H1 (cell line): ENCODE measurements around the gene TECPR2. TPM values are rescaled to one million over a fixed set of nuclear protein-coding genes. Genes with fewer than 3 reads are reported as not detected.
A peak's percentile ranks its signal among the peaks of the same experiment; 100 is the strongest.

ENCODE experiments used
- CTCF ChIA-PET: fragments of 300-600 bp; sonication (Branson Sonifier 250); formaldehyde crosslinking; loops from one replicate; lab custom pipeline; 2021; ENCODE audit not compliant: partially characterized antibody; lab: Charles Lee
- POLR2A ChIA-PET: fragments of 300-600 bp; sonication (Branson Sonifier 250); formaldehyde crosslinking; loops from one replicate; lab custom pipeline; 2021; ENCODE audit warnings: inconsistent platforms; ENCODE audit not compliant: partially characterized antibody; lab: Charles Lee
- DNase-seq, 2 experiments: peaks; one replicate each; pipeline versions ENCODE4 v3.0.0 to v3.0.0-alpha.2; 2010 to 2022; ENCODE audit warnings: low spot score in 2 of 2, low read depth in 1 of 2, mixed read lengths in 1 of 2
- FAIRE-seq: peaks from 2 replicates; lab custom pipeline; 2011; peaks lifted over from hg19 to GRCh38; lab: Jason Lieb, UNC
- H2AFZ ChIP-seq: 2 replicates; pipeline ENCODE4 v1.8.1; 2012; ENCODE audit warnings: low read length, inconsistent platforms
- H2AK5ac ChIP-seq: 2 replicates; pipeline ENCODE4 v1.6.1; 2013; ENCODE audit warnings: low read depth, low read length
- H2BK120ac ChIP-seq: replicated peaks from 2 replicates; pipeline ENCODE3; 2013; ENCODE audit warnings: low read depth, low read length, inconsistent platforms
- H2BK12ac ChIP-seq: 2 replicates; pipeline ENCODE4 v1.6.1; 2013; ENCODE audit warnings: low read depth, low read length
- H2BK15ac ChIP-seq: 2 replicates; pipeline ENCODE4 v1.6.1; 2013; ENCODE audit warnings: low read length
- H2BK20ac ChIP-seq: 2 replicates; pipeline ENCODE4 v1.6.1; 2013; ENCODE audit warnings: low read length
- H2BK5ac ChIP-seq: 2 replicates; pipeline ENCODE4 v1.6.1; 2013; ENCODE audit warnings: low read depth, low read length
- H3K14ac ChIP-seq: 2 replicates; pipeline ENCODE4 v1.6.1; 2013; ENCODE audit warnings: inconsistent platforms; ENCODE audit not compliant: insufficient read length
- H3K18ac ChIP-seq: 2 replicates; pipeline ENCODE4 v1.6.1; 2013; ENCODE audit warnings: low read length; ENCODE audit errors: extremely low read depth
- H3K23ac ChIP-seq: 2 replicates; pipeline ENCODE4 v1.6.1; 2013; ENCODE audit warnings: inconsistent platforms; ENCODE audit not compliant: insufficient read length
- H3K23me2 ChIP-seq: 2 replicates; pipeline ENCODE4 v1.6.1; 2013; ENCODE audit warnings: low read depth, low read length
- H3K27ac ChIP-seq: 2 replicates; pipeline ENCODE4 v1.6.1; 2011; ENCODE audit warnings: low read depth, low read length, inconsistent platforms
- H3K27me3 ChIP-seq, 4 experiments: replicated peaks in 1 of 4; 1 replicate in 1 of 4; 2 replicates in 3 of 4; pipeline versions ENCODE4 v1.6.1 to v1.8.1; 2011 to 2013; ENCODE audit warnings: low read length in 3 of 4, mild to moderate bottlenecking in 3 of 4, inconsistent platforms in 2 of 4, mixed read lengths in 2 of 4, moderate library complexity in 1 of 4; ENCODE audit not compliant: control insufficient read depth in 3 of 4, insufficient read depth in 3 of 4; ENCODE audit errors: extremely low read depth in 1 of 4
- H3K36me3 ChIP-seq, 4 experiments: 2 replicates each; pipeline versions ENCODE4 v1.6.1 to v1.8.1; 2011 to 2013; ENCODE audit warnings: mild to moderate bottlenecking in 4 of 4, low read length in 3 of 4, moderate library complexity in 2 of 4, control low read depth in 1 of 4, inconsistent platforms in 1 of 4; ENCODE audit not compliant: insufficient read depth in 4 of 4, control insufficient read depth in 2 of 4
- H3K4ac ChIP-seq: replicated peaks from 2 replicates; pipeline ENCODE3; 2013; ENCODE audit warnings: low read length, low read depth, mixed read lengths, inconsistent platforms; ENCODE audit not compliant: insufficient read length
- H3K4me1 ChIP-seq, 4 experiments: replicated peaks in 1 of 4; 1 replicate in 1 of 4; 2 replicates in 3 of 4; pipeline versions ENCODE4 v1.6.1 to v1.8.1; 2011 to 2013; ENCODE audit warnings: low read length in 3 of 4, inconsistent platforms in 2 of 4, mixed read lengths in 1 of 4; ENCODE audit not compliant: insufficient read depth in 4 of 4, control insufficient read depth in 3 of 4
- H3K4me2 ChIP-seq, 2 experiments: 2 replicates each; pipeline versions ENCODE4 v1.6.1 to v1.8.1; 2011 to 2013; ENCODE audit warnings: low read depth in 2 of 2, low read length in 2 of 2, control low read depth in 1 of 2, inconsistent platforms in 1 of 2, mild to moderate bottlenecking in 1 of 2; ENCODE audit not compliant: insufficient read depth in 1 of 2
- H3K4me3 ChIP-seq, 4 experiments: fragments of 200-600, 300-600 bp in 1 of 4; sonication (generic), shearing (Covaris generic), sonication (Bioruptor Twin) in 1 of 4; 2 replicates each; pipeline versions ENCODE4 v1.5.1 to v1.8.1; 2011 to 2016; ENCODE audit warnings: low read length in 4 of 4, low read depth in 3 of 4, control low read depth in 2 of 4, inconsistent platforms in 2 of 4, mild to moderate bottlenecking in 2 of 4, mixed read lengths in 1 of 4, moderate library complexity in 1 of 4; ENCODE audit not compliant: insufficient read depth in 2 of 4; ENCODE audit errors: extremely low read depth in 1 of 4
- H3K56ac ChIP-seq: replicated peaks from 2 replicates; pipeline ENCODE3; 2013; ENCODE audit warnings: low read depth, mild to moderate bottlenecking, mixed read lengths, low read length, inconsistent platforms; ENCODE audit not compliant: insufficient read length
- H3K79me1 ChIP-seq: 2 replicates; pipeline ENCODE4 v1.6.1; 2013; ENCODE audit warnings: low read depth, low read length, control low read depth
- H3K79me2 ChIP-seq, 2 experiments: 2 replicates each; pipeline versions ENCODE4 v1.6.1 to v1.8.1; 2012 to 2013; ENCODE audit warnings: low read length in 2 of 2, mild to moderate bottlenecking in 2 of 2, inconsistent platforms in 1 of 2; ENCODE audit not compliant: insufficient read depth in 2 of 2, control insufficient read depth in 1 of 2
- H3K9ac ChIP-seq, 4 experiments: replicated peaks in 1 of 4; 1 replicate in 1 of 4; 2 replicates in 3 of 4; pipeline versions ENCODE4 v1.6.1 to v1.8.1; 2011 to 2013; ENCODE audit warnings: low read depth in 3 of 4, low read length in 3 of 4, control low read depth in 2 of 4, mild to moderate bottlenecking in 2 of 4, moderate library complexity in 2 of 4, inconsistent platforms in 1 of 4; ENCODE audit errors: extremely low read depth in 1 of 4
- H3K9me3 ChIP-seq, 2 experiments: 2 replicates each; pipeline versions ENCODE4 v1.6.1 to v1.8.1; 2012 to 2013; ENCODE audit warnings: mild to moderate bottlenecking in 2 of 2, moderate library complexity in 2 of 2, control low read depth in 1 of 2, inconsistent platforms in 1 of 2, low read depth in 1 of 2, low read length in 1 of 2, mixed read lengths in 1 of 2; ENCODE audit not compliant: insufficient read depth in 2 of 2
- H4K20me1 ChIP-seq, 2 experiments: replicated peaks in 1 of 2; 2 replicates each; pipeline versions ENCODE3 to v1.8.1; 2011 to 2013; ENCODE audit warnings: inconsistent platforms in 2 of 2, low read length in 2 of 2, mild to moderate bottlenecking in 1 of 2; ENCODE audit not compliant: insufficient read depth in 2 of 2, control insufficient read depth in 1 of 2
- H4K5ac ChIP-seq: 2 replicates; pipeline ENCODE4 v1.6.1; 2013; ENCODE audit warnings: low read length, low read depth, mixed read lengths, inconsistent platforms; ENCODE audit not compliant: insufficient read length
- H4K8ac ChIP-seq: 2 replicates; pipeline ENCODE4 v1.8.0; 2013; ENCODE audit warnings: mild to moderate bottlenecking, moderate library complexity, low read length, inconsistent platforms; ENCODE audit not compliant: insufficient read depth; ENCODE audit errors: extremely low read depth
- H4K91ac ChIP-seq: replicated peaks from 2 replicates; pipeline ENCODE3; 2013; ENCODE audit warnings: low read length, mixed read lengths, inconsistent platforms; ENCODE audit not compliant: insufficient read length
- ATF2 ChIP-seq: IDR thresholded peaks from 2 replicates; pipeline ENCODE4 v1.6.1; 2012; ENCODE audit warnings: low read length, inconsistent platforms
- E2F6 ChIP-seq: IDR thresholded peaks from 2 replicates; pipeline ENCODE4 v1.6.1; 2012; ENCODE audit warnings: inconsistent platforms
- HDAC2 ChIP-seq, 2 experiments: fragments of 300-600 bp in 1 of 2; sonication (generic) in 1 of 2; IDR thresholded peaks; 2 replicates each; pipeline ENCODE4 v1.6.1; 2011 to 2012; ENCODE audit warnings: low read depth in 2 of 2, low read length in 2 of 2, mild to moderate bottlenecking in 2 of 2, moderate library complexity in 2 of 2, borderline replicate concordance in 1 of 2, inconsistent platforms in 1 of 2
- JUN ChIP-seq: IDR thresholded peaks from 2 replicates; pipeline ENCODE4 v1.6.1; 2011; ENCODE audit warnings: low read depth, mild to moderate bottlenecking, improper control_type of control experiment, low read length
- KDM1A ChIP-seq: fragments of 200-600, 300-600 bp; sonication (generic); IDR thresholded peaks from 2 replicates; pipeline ENCODE4 v1.7.1; 2016; ENCODE audit warnings: mild to moderate bottlenecking, low read length, borderline replicate concordance
- KDM4A ChIP-seq: IDR thresholded peaks from one replicate; pipeline ENCODE4 v1.7.1; 2012; ENCODE audit warnings: low read depth, mild to moderate bottlenecking, moderate library complexity, low read length, inconsistent platforms; ENCODE audit not compliant: severe bottlenecking
- NRF1 ChIP-seq: IDR thresholded peaks from 2 replicates; pipeline ENCODE4 v1.6.1; 2011; ENCODE audit warnings: mild to moderate bottlenecking, low read depth, low read length, improper control_type of control experiment
- SIRT6 ChIP-seq: IDR thresholded peaks from one replicate; pipeline ENCODE4 v1.7.1; 2012; ENCODE audit warnings: low read length, inconsistent platforms
- WGBS, 2 experiments: shearing (Covaris generic) in 1 of 2; methylation state at CpG; one replicate each; pipeline versions ENCODE4 v1.1.6 to v1.1.7; 2013 to 2015; ENCODE audit warnings: low lambda C conversion rate in 2 of 2, mixed read lengths in 2 of 2, inconsistent platforms in 1 of 2, low coverage in 1 of 2, missing lambda C conversion rate in 1 of 2; ENCODE audit not compliant: insufficient replicate concordance in 2 of 2, insufficient coverage in 1 of 2, insufficient read length in 1 of 2; ENCODE audit errors: extremely low coverage in 1 of 2, missing lambda C conversion rate in 1 of 2; 5-methylcytosine and 5-hydroxymethylcytosine counted together
- polyA plus RNA-seq, 7 experiments: library from polyadenylated mRNA; depleted of rRNA in 3 of 7; stranded (reverse) in 5 of 7; unstranded in 2 of 7; fragments of >200 nt in 5 of 7; fragments of 200-250 nt in 2 of 7; gene quantifications; 1 replicate in 5 of 7; 2 replicates in 1 of 7; 4 replicates in 1 of 7; pipeline versions ENCODE4 v1.2.1 to v1.2.3, GENCODE V29; 2011 to 2013; ENCODE audit warnings: missing spikeins in 2 of 7, mixed read lengths in 2 of 7
- total RNA-seq: library from RNA; stranded (reverse); fragmentation: NEBNext Ultra II Directional; extraction: Animal tissue kit (Norgen Biotek cat#: 25700); gene quantifications from 2 replicates; pipeline ENCODE4 v1.2.1, GENCODE V29; 2021

TECPR2 gene
- total and polyA plus RNA-seq, 2 of the 8 experiments (the other 6 are each of a cell fraction or from before 2014, with no cell fraction given), result 6.8 to 19.4 TPM

- POLR2A ChIA-PET, result interaction anchor here (1.0 to 8.5 kb wide), 3 partner anchors 11 to 60 kb away, joined by 3 to 50 read pairs (median 5); no protein-coding TSS in a partner anchor
- no peak overlapping the region for H3K27ac ChIP-seq
- H2BK12ac ChIP-seq, result peak overlapping the region; percentile 87; the same call in 1 of the 2 replicates
- H3K23me2 ChIP-seq, result peaks cover 6% of the 10 kb centered on the region; the same call in 1 of the 2 replicates
- H3K18ac ChIP-seq, result peak overlapping the region; percentile 64
- no peak overlapping the region for H2BK15ac ChIP-seq
- FAIRE-seq (no peak), DNase-seq (peak in 1 of 2 experiments; percentile 74)
- peak overlapping the region; percentile 5 for H3K4ac ChIP-seq
- H3K9ac ChIP-seq, result no peak overlapping the region
- H4K5ac ChIP-seq, result no peak overlapping the region
- CTCF ChIA-PET, result interaction anchor here (0.6 to 1.2 kb wide), 2 partner anchors 42 to 45 kb away, joined by 3 read pairs; no protein-coding TSS in a partner anchor
- 11% methylated on average over 6 of the region's 66 CpGs; no CpG with 5 or more reads in 1 of the 2 experiments for WGBS, 2 experiments
- H2BK20ac ChIP-seq, result no peak overlapping the region
- H3K79me1 ChIP-seq, result no peaks in the 10 kb centered on the region
- peak overlapping the region; percentile 80; the same call in 1 of the 2 replicates for H2BK5ac ChIP-seq
- H3K4me1 ChIP-seq, result peaks cover 3 to 24% (median 13%) of the 10 kb centered on the region in 4 experiments
- H2AFZ ChIP-seq, result 0 out of 2 replicates have a peak overlapping the region, but pooled peaks have one; percentile 15
- no peaks in the 10 kb centered on the region for H3K79me2 ChIP-seq
- H4K8ac ChIP-seq, result peak overlapping the region; percentile 91
- H3K23ac ChIP-seq, result no peak overlapping the region
- peaks cover 0 to 7% (median 4%) of the 10 kb centered on the region in 4 experiments; a peak in 4 of 7 replicates for H3K27me3 ChIP-seq
- H4K91ac ChIP-seq, result peak overlapping the region; percentile 96
- no peak overlapping the region for H3K14ac ChIP-seq
- H3K56ac ChIP-seq, result no peak overlapping the region
- H3K4me2 ChIP-seq, result peak overlapping the region; percentile 72 to 77
- H2BK120ac ChIP-seq, result peak overlapping the region; percentile 83
- H3K36me3 ChIP-seq, result no peaks in the 10 kb centered on the region
- no peaks in the 10 kb centered on the region for H3K9me3 ChIP-seq
- H2AK5ac ChIP-seq, result no peak overlapping the region
- H4K20me1 ChIP-seq, result no peaks in the 10 kb centered on the region
- peak overlapping the region; percentile 14 to 53 (median 26) for H3K4me3 ChIP-seq
- TF ChIP-seq SIRT6 (no peak), E2F6 (0 out of 2 replicates have a peak, but pooled peaks have one; percentile 7), HDAC2 (IDR thresholded peaks at IDR 0.05; ENCODE audit: borderline replicate concordance in 1 of 2, low read depth in 2 of 2, low read length in 2 of 2) (peak in 1 of 2 experiments; percentile 46; a peak in 1 of 4 replicates), NRF1 (peak; percentile 19; the same call in 1 of the 2 replicates), KDM4A (peak; percentile 58), ATF2 (no peak), JUN (no peak), KDM1A (peak; percentile 93)
Observed at GRCh38 chr14:102544747-102545460, 182.2 kb downstream of the TECPR2 start.
